Smooth muscle cell (in vitro differentiated cells): Measurements from ENCODE around the gene IRX2. TPM values are rescaled to one million over a fixed set of nuclear protein-coding genes. Genes with fewer than 3 reads are reported as not detected.

ENCODE experiments used
- DNase-seq: peaks from one replicate; lab custom pipeline; 2025; ENCODE audit not compliant: unreplicated experiment; lab: John Stamatoyannopoulos, UW
- H2AFZ ChIP-seq: fragments of 200-600 bp; sonication (generic); 2 replicates; pipeline ENCODE4 v1.6.0; 2016; ENCODE audit warnings: antibody characterized with exemption, low read depth, mild to moderate bottlenecking
- H3F3A ChIP-seq: fragments of 200-600 bp; sonication (generic); 2 replicates; pipeline ENCODE4 v1.6.0; 2017; ENCODE audit warnings: antibody characterized with exemption, low read depth
- H3K27ac ChIP-seq: fragments of 200-600 bp; sonication (generic); 2 replicates; pipeline ENCODE4 v1.5.1; 2016; ENCODE audit warnings: low read depth, mild to moderate bottlenecking
- H3K27me3 ChIP-seq: fragments of 200-600 bp; sonication (generic); 2 replicates; pipeline ENCODE4 v1.6.1; 2016; ENCODE audit warnings: low read depth, mild to moderate bottlenecking
- H3K36me3 ChIP-seq: fragments of 200-600 bp; sonication (generic); 2 replicates; pipeline ENCODE4 v1.5.1; 2016; ENCODE audit warnings: low read depth
- H3K4me1 ChIP-seq: fragments of 200-600 bp; sonication (generic); 2 replicates; pipeline ENCODE4 v1.5.1; 2016; ENCODE audit warnings: low read depth
- H3K4me2 ChIP-seq: fragments of 200-600 bp; sonication (generic); 2 replicates; pipeline ENCODE4 v1.6.0; 2016; ENCODE audit warnings: mild to moderate bottlenecking
- H3K4me3 ChIP-seq: fragments of 200-600 bp; sonication (generic); 2 replicates; pipeline ENCODE4 v1.5.1; 2016; ENCODE audit warnings: mild to moderate bottlenecking
- H3K79me2 ChIP-seq: fragments of 200-600 bp; sonication (generic); 2 replicates; pipeline ENCODE4 v1.6.0; 2016; ENCODE audit warnings: low read depth, mild to moderate bottlenecking
- H3K9ac ChIP-seq: fragments of 200-600 bp; sonication (generic); 2 replicates; pipeline ENCODE4 v1.6.0; 2016; ENCODE audit warnings: low read depth
- H3K9me3 ChIP-seq: fragments of 200-600 bp; sonication (generic); replicated peaks from 2 replicates; pipeline ENCODE4 v1.5.1; 2016; ENCODE audit warnings: low read depth
- H4K20me1 ChIP-seq: fragments of 200-600 bp; sonication (generic); 2 replicates; pipeline ENCODE4 v1.6.0; 2016; ENCODE audit warnings: low read depth
- WGBS: methylation state at CpG from one replicate; pipeline ENCODE4 v1.1.7; 2016; ENCODE audit warnings: low lambda C conversion rate; 5-methylcytosine and 5-hydroxymethylcytosine counted together
- polyA plus RNA-seq: library from polyadenylated mRNA; unstranded; fragments of >200 nt; fragmentation: Nextera tagmentation; extraction: Ambion mirVana; gene quantifications from 2 replicates; pipeline ENCODE4 v1.2.1, GENCODE V29; 2016
- total RNA-seq: library from RNA; depleted of rRNA; stranded (reverse); fragments of >200 nt; gene quantifications from 2 replicates; pipeline ENCODE4 v1.2.3, GENCODE V29; 2014
- TF ChIP-seq, protein P1 (sequence below): fragments of 200-600 bp; sonication (generic); IDR thresholded peaks from 2 replicates; pipeline ENCODE4 v1.5.1; 2017; ENCODE audit warnings: borderline replicate concordance, mild to moderate bottlenecking, antibody characterized with exemption; ENCODE audit not compliant: insufficient read depth, poor library complexity, severe bottlenecking

Gene IRX2
- total and polyA plus RNA-seq, 2 experiments from 2014 or later = 0.67 to 1.1 TPM

DNA sequence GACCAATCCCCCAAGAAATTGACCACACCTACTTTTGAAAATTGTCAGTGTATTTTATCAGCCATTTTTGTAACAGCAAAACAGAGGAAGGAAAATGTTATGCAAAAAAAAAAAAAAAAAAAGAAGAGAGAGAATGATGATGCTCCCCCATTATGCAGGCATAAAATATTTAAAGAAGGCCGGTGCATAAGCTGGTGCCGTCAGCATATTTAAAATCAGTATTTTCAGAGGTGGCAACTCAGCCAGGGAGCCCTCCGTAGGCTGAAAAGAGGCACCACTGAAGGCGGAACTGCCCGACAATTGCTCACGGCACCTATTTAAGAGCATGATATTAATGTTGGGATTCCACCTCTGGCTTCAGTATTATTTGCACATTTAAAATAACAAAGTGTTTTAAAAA, 33.4 kb downstream of the IRX2 start:
- Histone ChIP-seq H3K36me3 (no peaks in the 10 kb centered on the region), H3K27me3 (peaks cover 30% of the 10 kb centered on the region), H3F3A (no peaks in the 10 kb centered on the region), H4K20me1 (no peaks in the 10 kb centered on the region), H3K79me2 (no peaks in the 10 kb centered on the region), H3K4me3 (no peak overlapping the region), H2AFZ (no peak overlapping the region), H3K27ac (no peak overlapping the region), H3K4me2 (no peak overlapping the region), H3K4me1 (no peaks in the 10 kb centered on the region), H3K9ac (no peak overlapping the region), H3K9me3 (no peaks in the 10 kb centered on the region)
- WGBS = 77% methylated on average over 6 of the region's 6 CpGs
- DNase-seq = no peak
- TF ChIP-seq, protein P1, sequence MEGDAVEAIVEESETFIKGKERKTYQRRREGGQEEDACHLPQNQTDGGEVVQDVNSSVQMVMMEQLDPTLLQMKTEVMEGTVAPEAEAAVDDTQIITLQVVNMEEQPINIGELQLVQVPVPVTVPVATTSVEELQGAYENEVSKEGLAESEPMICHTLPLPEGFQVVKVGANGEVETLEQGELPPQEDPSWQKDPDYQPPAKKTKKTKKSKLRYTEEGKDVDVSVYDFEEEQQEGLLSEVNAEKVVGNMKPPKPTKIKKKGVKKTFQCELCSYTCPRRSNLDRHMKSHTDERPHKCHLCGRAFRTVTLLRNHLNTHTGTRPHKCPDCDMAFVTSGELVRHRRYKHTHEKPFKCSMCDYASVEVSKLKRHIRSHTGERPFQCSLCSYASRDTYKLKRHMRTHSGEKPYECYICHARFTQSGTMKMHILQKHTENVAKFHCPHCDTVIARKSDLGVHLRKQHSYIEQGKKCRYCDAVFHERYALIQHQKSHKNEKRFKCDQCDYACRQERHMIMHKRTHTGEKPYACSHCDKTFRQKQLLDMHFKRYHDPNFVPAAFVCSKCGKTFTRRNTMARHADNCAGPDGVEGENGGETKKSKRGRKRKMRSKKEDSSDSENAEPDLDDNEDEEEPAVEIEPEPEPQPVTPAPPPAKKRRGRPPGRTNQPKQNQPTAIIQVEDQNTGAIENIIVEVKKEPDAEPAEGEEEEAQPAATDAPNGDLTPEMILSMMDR = no peak

GRCh38 chr5:2715856-2716255, 35.6 kb downstream of the IRX2 start:
- WGBS = 85% methylated on average over 6 of the region's 6 CpGs

DNA sequence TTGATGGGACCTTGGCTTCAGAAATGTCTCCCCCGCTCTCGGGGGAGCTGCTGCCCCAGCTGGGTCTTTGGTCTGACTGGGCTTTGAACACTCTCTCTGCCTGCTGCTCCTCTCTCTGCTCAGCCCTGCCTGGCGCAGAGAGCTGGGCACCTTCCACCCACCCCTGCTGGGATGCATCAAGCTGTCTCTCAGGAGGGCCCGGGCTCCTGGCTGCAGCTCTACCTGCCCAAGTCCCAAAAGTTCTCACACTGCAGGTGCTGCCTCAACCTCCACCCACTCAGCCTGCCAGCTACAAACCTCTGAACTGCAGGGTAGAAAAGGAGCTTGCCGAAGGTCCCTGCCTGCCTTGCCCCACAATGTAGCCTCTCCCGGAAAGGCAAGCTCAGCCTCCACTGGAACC, 36.7 kb downstream of the IRX2 start:
- Histone ChIP-seq H4K20me1 (no peaks in the 10 kb centered on the region), H3K79me2 (no peaks in the 10 kb centered on the region), H2AFZ (no peak overlapping the region), H3K4me3 (no peak overlapping the region), H3K9me3 (no peaks in the 10 kb centered on the region), H3K9ac (no peak overlapping the region), H3K4me2 (no peak overlapping the region), H3K36me3 (no peaks in the 10 kb centered on the region), H3K4me1 (no peaks in the 10 kb centered on the region), H3K27ac (no peak overlapping the region), H3F3A (no peaks in the 10 kb centered on the region), H3K27me3 (peaks cover 16% of the 10 kb centered on the region)
- no peak for DNase-seq
- 94% methylated on average over 6 of the region's 6 CpGs for WGBS
- TF ChIP-seq, protein P1 = no peak

More at GRCh38 chr5:2715856-2716255, 35.6 kb downstream of the IRX2 start:
- no peak for DNase-seq
- H3K4me3 ChIP-seq = no peak overlapping the region
- no peak overlapping the region for H3K9ac ChIP-seq
- no peaks in the 10 kb centered on the region for H3K4me1 ChIP-seq
- no peaks in the 10 kb centered on the region for H3K79me2 ChIP-seq
- H2AFZ ChIP-seq = no peak overlapping the region
- no peaks in the 10 kb centered on the region for H3F3A ChIP-seq
- TF ChIP-seq, protein P1 = no peak
- no peak overlapping the region for H3K4me2 ChIP-seq
- no peaks in the 10 kb centered on the region for H3K36me3 ChIP-seq
- H3K27me3 ChIP-seq = peaks cover 22% of the 10 kb centered on the region
- H4K20me1 ChIP-seq = no peaks in the 10 kb centered on the region
- no peaks in the 10 kb centered on the region for H3K9me3 ChIP-seq
- no peak overlapping the region for H3K27ac ChIP-seq

DNA sequence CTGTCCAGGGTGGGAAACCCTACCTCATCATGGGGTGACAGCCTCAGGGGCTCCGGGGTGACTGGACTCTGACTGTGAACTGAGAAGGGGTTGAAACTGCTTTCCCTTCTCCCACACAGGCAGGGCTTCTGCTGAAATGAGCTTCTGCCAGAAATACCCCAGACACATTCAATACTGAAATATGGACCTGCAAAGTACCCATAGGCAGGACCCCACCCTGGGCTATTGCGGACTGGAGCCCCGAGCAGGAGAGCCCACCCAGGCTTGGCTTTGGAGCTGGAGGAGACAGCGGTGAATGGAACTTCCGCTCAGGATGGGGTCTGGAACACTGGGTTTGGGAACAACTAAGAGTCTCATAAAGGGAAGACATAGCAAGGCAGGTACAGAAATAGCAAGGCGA, 37.5 kb downstream of the IRX2 start:
- no peaks in the 10 kb centered on the region for H4K20me1 ChIP-seq
- no peak for DNase-seq
- H3K27ac ChIP-seq = no peak overlapping the region
- H3K4me3 ChIP-seq = no peak overlapping the region
- H3K79me2 ChIP-seq = no peaks in the 10 kb centered on the region
- H3K4me2 ChIP-seq = no peak overlapping the region
- TF ChIP-seq, protein P1 = no peak
- H3K4me1 ChIP-seq = no peaks in the 10 kb centered on the region
- peaks cover 16% of the 10 kb centered on the region for H3K27me3 ChIP-seq
- H2AFZ ChIP-seq = no peak overlapping the region
- no peaks in the 10 kb centered on the region for H3F3A ChIP-seq
- H3K9me3 ChIP-seq = no peaks in the 10 kb centered on the region
- no peaks in the 10 kb centered on the region for H3K36me3 ChIP-seq
- no peak overlapping the region for H3K9ac ChIP-seq
- 94% methylated on average over 6 of the region's 6 CpGs for WGBS
